OCI-LY1 (cell line): ENCODE data around the gene POLQ.

ENCODE experiments used
- H2AFZ ChIP-seq: fragments of 200-600 bp; sonication (generic), shearing (Covaris generic); 2 replicates; pipeline ENCODE4 v1.6.0; 2014; ENCODE audit warnings: antibody characterized with exemption, mild to moderate bottlenecking, low read length
- H3F3A ChIP-seq: fragments of 200-600 bp; sonication (generic), shearing (Covaris generic); 2 replicates; pipeline ENCODE4 v1.6.0; 2014; ENCODE audit warnings: mild to moderate bottlenecking, antibody characterized with exemption, low read length, moderate library complexity; ENCODE audit not compliant: insufficient read depth
- H3K27ac ChIP-seq: fragments of 200-600 bp; sonication (generic); 2 replicates; pipeline ENCODE4 v1.5.1; 2014; ENCODE audit warnings: low read length, mixed run types, mild to moderate bottlenecking, low read depth; ENCODE audit not compliant: poor library complexity, severe bottlenecking
- H3K27me3 ChIP-seq: fragments of 200-600 bp; sonication (generic); 2 replicates; pipeline ENCODE4 v1.6.0; 2014; ENCODE audit warnings: antibody characterized with exemption, mild to moderate bottlenecking, low read length, moderate library complexity; ENCODE audit not compliant: insufficient read depth
- H3K36me3 ChIP-seq: fragments of 200-600 bp; sonication (generic); 2 replicates; pipeline ENCODE4 v1.6.1; 2014; ENCODE audit warnings: mild to moderate bottlenecking, antibody characterized with exemption, low read length, moderate library complexity, mixed read lengths; ENCODE audit not compliant: insufficient read depth
- H3K4me1 ChIP-seq: fragments of 200-600 bp; sonication (generic); 2 replicates; pipeline ENCODE4 v1.5.1; 2014; ENCODE audit warnings: mild to moderate bottlenecking, low read length, moderate library complexity; ENCODE audit not compliant: insufficient read depth, severe bottlenecking
- H3K4me2 ChIP-seq: fragments of 200-600 bp; sonication (generic), shearing (Covaris generic); 2 replicates; pipeline ENCODE4 v1.6.1; 2014; ENCODE audit warnings: low read length
- H3K4me3 ChIP-seq: fragments of 200-600 bp; sonication (generic); 2 replicates; pipeline ENCODE4 v1.5.1; 2014; ENCODE audit warnings: low read length, low read depth, mild to moderate bottlenecking, mixed read lengths; ENCODE audit not compliant: poor library complexity, severe bottlenecking
- H3K79me2 ChIP-seq: fragments of 200-600 bp; shearing (Covaris generic); 2 replicates; pipeline ENCODE4 v1.6.1; 2016; ENCODE audit warnings: mixed run types, low read length, mixed read lengths; ENCODE audit not compliant: insufficient read depth
- H3K9ac ChIP-seq: fragments of 200-600 bp; sonication (generic), shearing (Covaris generic); 2 replicates; pipeline ENCODE4 v1.6.1; 2014; ENCODE audit warnings: mild to moderate bottlenecking, low read length, mixed read lengths
- H3K9me2 ChIP-seq: fragments of 200-600 bp; sonication (generic), shearing (Covaris generic); 2 replicates; pipeline ENCODE4 v1.6.1; 2014; ENCODE audit warnings: low read depth, mild to moderate bottlenecking, low read length, mixed read lengths
- H3K9me3 ChIP-seq: fragments of 200-600 bp; shearing (Covaris generic); 2 replicates; pipeline ENCODE4 v1.6.1; 2014; ENCODE audit warnings: low read length, mixed read lengths
- H4K20me1 ChIP-seq: fragments of 200-600 bp; sonication (generic), shearing (Covaris generic); 2 replicates; pipeline ENCODE4 v1.6.0; 2016; ENCODE audit warnings: mild to moderate bottlenecking, low read length; ENCODE audit not compliant: insufficient read depth
- EZH2 ChIP-seq: fragments of 200-600 bp; sonication (generic), shearing (Covaris generic); IDR thresholded peaks from 2 replicates; pipeline ENCODE4 v1.8.0; 2017; ENCODE audit warnings: borderline replicate concordance, mixed run types, mild to moderate bottlenecking, antibody characterized with exemption, low read length, moderate library complexity, mixed read lengths
- TF ChIP-seq, protein P1 (sequence below): fragments of 200-600 bp; sonication (generic), shearing (Covaris generic); IDR thresholded peaks from 2 replicates; pipeline ENCODE4 v1.5.1; 2017; ENCODE audit warnings: mild to moderate bottlenecking, antibody characterized with exemption, low read length, moderate library complexity, mixed read lengths

POLQ gene

DNA sequence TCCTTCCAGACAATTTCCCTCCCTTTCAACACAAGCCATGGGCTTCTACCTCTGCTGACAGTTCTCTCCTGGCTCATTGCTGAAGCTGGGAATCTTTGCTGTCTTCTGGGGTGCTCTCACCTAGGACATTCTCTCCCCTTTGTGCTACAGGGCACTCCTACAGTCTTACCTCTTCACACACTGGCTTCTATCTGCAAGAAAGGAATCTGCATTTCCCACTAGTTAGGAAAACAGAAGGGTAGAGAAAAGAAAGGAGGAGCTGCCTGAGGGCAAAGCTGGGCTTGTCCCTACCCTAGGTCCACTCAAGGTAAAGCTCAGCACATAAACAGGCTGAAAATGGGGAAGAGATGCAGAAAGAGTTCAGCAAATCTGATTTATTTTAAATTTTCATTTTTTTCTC, 16.4 kb upstream of the POLQ start:
- H3F3A ChIP-seq: no peaks in the 10 kb centered on the region
- H3K27me3 ChIP-seq: no peaks in the 10 kb centered on the region
- TF ChIP-seq, protein P1, sequence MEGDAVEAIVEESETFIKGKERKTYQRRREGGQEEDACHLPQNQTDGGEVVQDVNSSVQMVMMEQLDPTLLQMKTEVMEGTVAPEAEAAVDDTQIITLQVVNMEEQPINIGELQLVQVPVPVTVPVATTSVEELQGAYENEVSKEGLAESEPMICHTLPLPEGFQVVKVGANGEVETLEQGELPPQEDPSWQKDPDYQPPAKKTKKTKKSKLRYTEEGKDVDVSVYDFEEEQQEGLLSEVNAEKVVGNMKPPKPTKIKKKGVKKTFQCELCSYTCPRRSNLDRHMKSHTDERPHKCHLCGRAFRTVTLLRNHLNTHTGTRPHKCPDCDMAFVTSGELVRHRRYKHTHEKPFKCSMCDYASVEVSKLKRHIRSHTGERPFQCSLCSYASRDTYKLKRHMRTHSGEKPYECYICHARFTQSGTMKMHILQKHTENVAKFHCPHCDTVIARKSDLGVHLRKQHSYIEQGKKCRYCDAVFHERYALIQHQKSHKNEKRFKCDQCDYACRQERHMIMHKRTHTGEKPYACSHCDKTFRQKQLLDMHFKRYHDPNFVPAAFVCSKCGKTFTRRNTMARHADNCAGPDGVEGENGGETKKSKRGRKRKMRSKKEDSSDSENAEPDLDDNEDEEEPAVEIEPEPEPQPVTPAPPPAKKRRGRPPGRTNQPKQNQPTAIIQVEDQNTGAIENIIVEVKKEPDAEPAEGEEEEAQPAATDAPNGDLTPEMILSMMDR: no peak
- TF ChIP-seq EZH2: no peak
- H4K20me1 ChIP-seq: no peaks in the 10 kb centered on the region
- H3K4me2 ChIP-seq: no peak overlapping the region
- no peak overlapping the region for H3K27ac ChIP-seq
- no peaks in the 10 kb centered on the region for H3K4me1 ChIP-seq
- H3K4me3 ChIP-seq: no peak overlapping the region
- H3K9me2 ChIP-seq: no peaks in the 10 kb centered on the region
- no peak overlapping the region for H3K9ac ChIP-seq
- H3K36me3 ChIP-seq: no peaks in the 10 kb centered on the region
- no peaks in the 10 kb centered on the region for H3K79me2 ChIP-seq
- H3K9me3 ChIP-seq: no peaks in the 10 kb centered on the region
- H2AFZ ChIP-seq: no peak overlapping the region

DNA sequence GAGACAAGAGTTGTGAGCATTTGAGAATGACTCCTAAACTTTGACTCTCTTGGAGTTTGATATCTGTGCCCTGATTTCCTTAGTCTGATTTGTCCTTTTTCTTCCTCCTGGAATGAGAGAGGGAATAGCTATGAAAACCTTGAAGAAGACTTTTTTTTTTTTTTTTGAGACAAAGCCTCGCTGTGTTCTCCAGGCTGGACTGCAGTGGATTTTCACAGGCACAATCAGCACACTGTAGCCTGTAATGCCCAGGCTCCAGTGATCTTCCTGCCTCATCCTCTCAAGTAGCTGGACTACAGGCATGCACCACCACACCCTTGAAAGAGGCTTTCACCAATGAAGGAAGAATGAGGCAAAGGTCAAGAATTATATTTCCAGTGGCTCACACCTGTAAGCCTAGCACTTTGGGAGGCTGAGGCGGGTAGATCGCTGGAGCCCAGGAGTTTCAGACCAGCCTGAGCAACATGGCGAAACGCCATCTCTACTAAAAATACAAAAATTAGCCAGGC, 11.7 kb upstream of the POLQ start:
- H3K36me3 ChIP-seq: no peaks in the 10 kb centered on the region
- no peaks in the 10 kb centered on the region for H3K9me2 ChIP-seq
- H3K9ac ChIP-seq: no peak overlapping the region
- H3F3A ChIP-seq: no peaks in the 10 kb centered on the region
- H3K79me2 ChIP-seq: no peaks in the 10 kb centered on the region
- H4K20me1 ChIP-seq: no peaks in the 10 kb centered on the region
- no peak overlapping the region for H3K4me3 ChIP-seq
- TF ChIP-seq EZH2: no peak
- TF ChIP-seq, protein P1: no peak
- H3K9me3 ChIP-seq: no peaks in the 10 kb centered on the region
- H2AFZ ChIP-seq: no peak overlapping the region
- H3K4me2 ChIP-seq: no peak overlapping the region
- no peak overlapping the region for H3K27ac ChIP-seq
- no peaks in the 10 kb centered on the region for H3K27me3 ChIP-seq
- peaks cover under 1% of the 10 kb centered on the region for H3K4me1 ChIP-seq

DNA sequence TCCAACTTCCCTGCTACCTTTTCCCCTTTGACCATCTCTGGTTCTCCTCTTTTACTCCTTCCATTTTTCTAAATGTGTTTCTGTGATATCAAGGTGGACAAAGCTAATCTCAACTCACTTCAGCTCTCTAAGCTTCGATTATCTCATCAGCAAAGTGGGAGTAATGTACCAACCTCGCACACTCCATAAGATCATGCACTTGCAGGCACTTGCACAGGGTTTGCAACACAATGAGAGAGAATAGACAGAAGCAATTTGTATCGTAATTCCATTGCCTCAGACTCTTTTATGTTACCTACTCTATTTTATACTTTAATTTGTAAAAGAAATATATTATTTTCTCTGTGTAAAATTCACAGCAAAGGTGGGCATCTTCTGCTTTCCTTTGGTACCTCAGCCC, 7.0 kb upstream of the POLQ start:
- Histone ChIP-seq H2AFZ (no peak overlapping the region), H3K4me3 (no peak overlapping the region), H3K9me2 (no peaks in the 10 kb centered on the region), H3K9me3 (no peaks in the 10 kb centered on the region), H3F3A (no peaks in the 10 kb centered on the region), H3K4me2 (no peak overlapping the region), H4K20me1 (no peaks in the 10 kb centered on the region), H3K36me3 (no peaks in the 10 kb centered on the region), H3K79me2 (no peaks in the 10 kb centered on the region), H3K27ac (no peak overlapping the region), H3K27me3 (no peaks in the 10 kb centered on the region), H3K9ac (no peak overlapping the region), H3K4me1 (peaks cover 24% of the 10 kb centered on the region)
- no peak for TF ChIP-seq EZH2
- TF ChIP-seq, protein P1: no peak
